ENCODE results near the gene ABHD10. TPM values are rescaled to one million over a fixed set of nuclear protein-coding genes. Genes with fewer than 3 reads are reported as not detected.

The ABHD10 gene
- total RNA-seq, 1 donor from 2014 or later = 16.3 TPM

DNA sequence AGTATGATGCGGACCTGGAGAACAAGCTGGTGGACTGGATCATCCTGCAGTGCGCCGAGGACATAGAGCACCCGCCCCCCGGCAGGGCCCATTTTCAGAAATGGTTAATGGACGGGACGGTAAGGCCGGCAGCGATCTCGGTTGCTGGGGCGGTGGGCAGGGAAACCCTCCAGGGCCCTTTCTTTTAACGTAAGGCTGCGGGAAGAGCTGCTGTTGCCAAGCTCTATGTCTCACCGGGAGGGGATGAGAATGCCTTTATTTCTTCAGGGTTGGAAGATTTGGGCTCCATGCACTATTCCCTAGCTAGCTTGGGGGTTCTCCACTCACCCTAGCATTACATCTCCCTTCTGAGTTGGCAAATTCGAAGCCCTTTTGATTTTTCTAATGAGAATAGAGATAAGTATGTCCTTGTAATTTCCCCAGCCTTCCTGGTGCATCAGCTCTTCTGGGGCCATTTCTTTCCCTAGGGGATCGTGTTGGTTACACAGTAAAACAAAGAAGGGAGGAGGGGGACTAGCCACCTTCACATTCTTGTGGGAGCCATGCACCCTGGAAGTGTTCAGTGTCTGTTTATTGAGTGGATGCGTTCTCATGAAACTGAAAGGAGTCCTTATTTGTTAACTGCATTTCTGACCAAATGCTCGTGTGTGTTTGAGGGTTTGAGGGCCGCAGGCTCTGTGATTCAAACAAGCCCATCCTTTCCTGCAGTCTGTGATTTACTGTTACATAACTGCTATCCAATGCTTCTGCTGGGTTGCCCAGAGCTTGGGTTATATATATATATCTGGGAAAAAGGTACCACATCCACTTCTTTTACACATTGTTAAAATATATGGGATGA, 20.9 kb downstream of the ABHD10 start:
- DNase-seq (ENCODE audit: extremely low read depth, low read depth, low spot score) = no peak

DNA sequence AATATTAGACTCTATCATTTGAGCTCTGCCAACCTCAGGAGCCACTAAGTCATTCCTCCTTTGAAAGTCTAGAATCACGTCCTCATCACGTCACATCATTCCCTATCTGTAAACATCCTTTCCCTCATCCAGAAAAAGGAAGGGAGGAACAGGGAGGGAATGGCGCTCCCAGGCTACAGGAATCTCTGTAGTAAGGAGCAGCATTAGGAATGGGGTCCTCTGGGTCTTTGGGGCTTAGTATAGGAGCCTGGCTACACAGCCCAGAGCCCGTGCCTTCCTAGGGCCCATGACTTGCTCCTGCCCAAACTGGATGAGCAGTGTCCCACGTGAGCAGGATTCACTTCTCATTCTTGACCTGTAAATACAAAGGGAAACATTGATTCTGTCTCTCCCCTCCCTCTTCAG, 21.5 kb downstream of the ABHD10 start:
- DNase-seq (ENCODE audit: extremely low read depth, low read depth, low spot score) = no peak

DNA sequence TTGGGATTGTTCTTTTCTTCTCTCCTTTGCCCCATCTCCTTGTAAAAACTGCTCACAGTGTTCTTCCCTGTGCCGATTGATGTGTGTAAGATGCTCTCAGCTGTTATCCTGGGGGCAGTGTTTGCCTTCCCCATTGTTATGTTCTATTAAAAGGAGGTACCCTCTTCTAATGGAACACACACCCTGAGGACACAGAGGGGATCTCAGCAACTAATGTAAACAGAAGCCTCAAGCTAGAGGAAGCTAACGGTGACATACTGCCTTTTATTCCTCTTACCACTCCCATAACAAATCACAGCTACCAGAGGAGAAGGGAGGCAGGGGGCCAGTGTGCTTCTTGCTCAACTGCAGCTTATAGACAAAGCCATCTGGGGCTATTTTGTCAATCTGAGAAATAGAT, 22.1 kb downstream of the ABHD10 start:
- DNase-seq (ENCODE audit: extremely low read depth, low read depth, low spot score) = no peak

DNA sequence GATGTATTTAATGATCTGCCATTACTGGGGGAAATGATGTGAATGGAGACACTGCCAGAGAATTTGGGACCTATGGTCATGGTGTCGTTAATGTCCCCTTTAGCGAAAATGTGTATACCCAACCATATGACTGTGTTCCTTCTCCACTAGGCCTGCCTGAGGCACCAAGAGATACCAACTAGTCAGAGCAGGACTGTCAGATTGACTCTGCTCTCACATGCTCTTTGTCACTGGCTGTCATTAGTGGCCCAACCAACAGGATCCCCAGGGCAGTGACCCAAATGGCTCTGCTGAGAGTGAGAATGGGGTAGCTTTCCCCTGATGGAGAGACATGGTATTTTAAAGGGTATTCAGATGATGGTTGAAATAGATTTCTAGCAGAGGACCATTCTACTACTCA, 22.7 kb downstream of the ABHD10 start:
- no peak for DNase-seq (ENCODE audit: extremely low read depth, low read depth, low spot score)

DNA sequence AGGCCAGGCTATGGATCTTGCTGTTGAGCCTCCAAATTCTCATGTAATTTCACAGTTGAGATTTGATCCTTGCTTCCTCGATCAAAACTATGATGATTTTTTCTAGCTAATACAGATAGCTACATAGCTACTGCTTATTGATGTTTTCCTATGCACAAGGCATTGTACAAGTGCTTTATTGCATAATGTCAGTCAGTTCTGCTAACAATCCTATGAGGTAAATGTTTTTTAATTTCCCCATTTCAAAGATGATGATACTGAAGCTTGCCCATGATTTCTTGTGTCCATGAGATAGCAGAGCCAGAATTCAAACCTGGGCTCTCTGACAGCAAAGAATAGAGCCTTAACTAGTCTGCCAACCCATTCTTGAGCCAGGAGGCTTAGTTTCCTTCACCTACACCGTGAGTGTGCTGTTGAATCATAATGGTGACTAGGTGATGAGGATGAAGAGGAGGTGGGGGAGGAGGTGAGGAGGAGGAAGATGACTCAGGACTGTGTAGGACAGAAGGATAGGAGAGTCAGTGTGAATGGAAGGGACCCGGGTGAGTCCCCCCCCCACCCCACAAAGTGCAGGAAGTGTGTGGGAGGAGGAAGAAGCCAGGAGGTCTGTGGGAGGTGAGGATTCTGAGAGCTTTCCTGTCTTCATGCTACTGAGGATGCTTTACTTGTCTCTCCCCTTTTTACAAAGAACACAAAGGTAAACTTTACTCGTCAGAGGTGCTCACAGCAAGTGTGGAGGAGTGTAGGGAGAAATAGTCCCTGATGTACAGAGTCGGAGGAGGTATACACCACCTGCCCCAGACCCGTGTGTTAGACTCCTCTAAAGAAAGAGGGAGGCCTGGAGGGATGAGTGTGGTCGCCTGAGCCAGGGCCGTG, 23.5 kb downstream of the ABHD10 start:
- DNase-seq (ENCODE audit: extremely low read depth, low read depth, low spot score) = no peak

DNA sequence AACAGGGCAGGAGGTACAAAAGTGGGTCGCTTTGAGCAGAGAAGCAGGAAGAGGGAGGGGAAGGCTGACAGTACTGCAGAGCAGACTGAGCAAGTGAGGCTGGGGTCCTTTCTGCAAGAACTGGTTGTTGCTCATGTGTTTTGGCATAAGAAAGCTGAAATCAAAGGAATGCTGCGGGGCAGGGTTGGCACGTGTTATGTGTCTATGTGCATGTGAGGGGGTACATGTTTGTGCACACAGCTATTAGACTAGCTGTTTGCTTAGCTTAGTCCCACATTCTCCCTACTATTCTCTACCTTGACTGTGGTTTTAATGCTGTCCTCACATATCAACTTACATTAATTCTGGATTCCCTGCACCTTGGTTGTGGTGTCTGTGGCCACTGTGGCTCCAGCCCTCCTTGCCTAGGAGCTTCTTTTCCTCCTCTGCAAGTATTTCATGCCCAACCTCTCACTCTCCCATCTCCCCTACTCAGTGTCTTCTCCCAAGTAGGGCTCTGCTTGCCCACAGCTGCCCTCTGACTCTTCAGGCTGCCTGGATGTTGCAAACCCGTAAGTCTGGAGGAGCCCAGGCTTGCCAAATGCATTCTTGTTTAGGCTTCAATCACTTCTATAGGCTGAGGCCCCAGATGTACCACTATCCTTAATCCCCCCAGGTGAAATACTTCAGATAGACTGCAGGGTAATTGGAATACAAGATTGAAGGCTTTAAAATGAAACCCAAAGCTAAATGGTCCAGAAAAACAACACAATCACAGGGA, 24.7 kb downstream of the ABHD10 start:
- no peak for DNase-seq (ENCODE audit: extremely low read depth, low read depth, low spot score)

DNA sequence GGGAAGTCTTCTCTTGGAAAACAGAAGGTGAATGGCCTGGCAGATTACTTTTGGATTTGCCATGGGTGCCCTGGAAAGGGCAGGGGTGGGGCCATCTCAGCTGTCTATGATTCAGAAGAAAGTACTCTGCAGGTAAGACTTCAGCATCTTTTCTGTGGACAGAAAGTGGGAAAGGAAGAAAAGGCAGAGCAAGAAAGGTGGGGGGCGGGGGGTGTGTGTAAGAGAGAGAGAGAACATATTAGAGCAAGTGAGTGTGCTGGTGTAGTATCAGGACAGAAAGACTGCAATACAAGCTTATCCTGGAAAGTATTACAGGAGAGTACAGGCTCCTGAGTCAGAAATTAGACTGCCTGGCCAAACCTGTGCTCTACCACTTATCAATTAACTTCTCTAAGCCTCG, 25.4 kb downstream of the ABHD10 start:
- DNase-seq (ENCODE audit: extremely low read depth, low read depth, low spot score) = no peak

DNA sequence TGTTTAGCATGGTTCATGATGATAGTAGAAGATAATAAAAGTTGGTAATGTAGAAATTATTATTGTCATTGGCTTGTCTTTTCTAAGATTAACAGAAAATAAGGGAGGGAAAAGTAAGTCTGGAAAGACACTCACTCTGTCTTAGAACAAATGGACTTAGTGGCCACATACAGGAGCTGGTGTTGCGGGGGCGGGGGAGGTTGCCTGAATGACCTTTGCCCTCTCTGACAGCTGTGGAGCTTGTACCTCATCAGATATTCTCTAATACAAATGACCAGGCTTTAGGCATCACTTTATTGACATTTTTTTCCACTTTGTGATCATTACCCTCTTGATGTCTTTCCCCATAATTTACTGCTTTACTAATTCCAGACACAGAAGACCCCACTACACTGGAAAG, 25.8 kb downstream of the ABHD10 start:
- DNase-seq (ENCODE audit: extremely low read depth, low read depth, low spot score) = no peak

DNA sequence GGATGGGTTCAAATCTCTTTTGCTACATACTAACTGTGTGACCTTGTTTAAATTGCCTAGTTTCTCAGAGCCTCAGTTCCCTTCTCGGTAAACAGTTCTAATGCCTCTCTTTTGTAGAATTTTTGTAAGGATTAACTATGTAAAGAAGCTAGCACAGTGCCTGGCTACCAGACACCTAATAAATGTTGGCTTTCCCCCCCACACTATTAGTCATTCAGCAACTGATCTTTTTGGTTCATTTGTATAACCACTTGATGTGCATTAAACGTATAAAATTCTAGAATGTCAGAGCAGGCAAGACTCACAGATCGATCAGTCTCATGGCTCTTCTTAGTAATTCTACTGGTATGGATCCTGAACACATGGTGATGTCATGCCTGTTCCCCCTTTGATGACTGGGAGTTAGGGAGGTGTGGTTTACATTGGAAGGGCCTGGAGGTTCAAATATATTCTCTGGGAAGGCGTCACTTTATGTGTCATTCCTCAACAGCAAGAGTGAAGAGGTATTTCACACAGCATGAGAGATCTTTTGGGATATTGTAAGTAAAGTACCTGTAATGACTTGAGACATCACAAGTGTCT, 26.4 kb downstream of the ABHD10 start:
- DNase-seq (ENCODE audit: extremely low read depth, low read depth, low spot score) = no peak

DNA sequence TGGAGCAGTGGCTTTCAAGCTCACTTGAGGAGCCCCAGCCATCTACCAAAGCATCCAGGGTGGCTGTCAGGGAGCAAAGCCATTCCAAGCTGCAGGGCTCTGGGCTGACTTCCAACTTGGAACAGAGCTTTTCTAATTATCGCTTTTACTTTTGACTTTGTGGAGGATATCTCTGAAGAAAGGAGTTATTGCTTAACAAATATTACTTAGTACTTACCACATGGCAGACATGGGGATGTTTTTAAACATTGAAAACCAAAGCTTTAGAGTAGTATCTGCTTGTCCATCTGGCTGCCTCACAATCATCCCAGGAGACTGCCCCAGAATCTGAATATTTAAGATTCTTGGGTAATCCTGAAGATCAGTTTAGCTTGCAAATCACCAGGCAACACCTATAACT, 28.8 kb downstream of the ABHD10 start:
- DNase-seq (ENCODE audit: extremely low read depth, low read depth, low spot score) = no peak

DNA sequence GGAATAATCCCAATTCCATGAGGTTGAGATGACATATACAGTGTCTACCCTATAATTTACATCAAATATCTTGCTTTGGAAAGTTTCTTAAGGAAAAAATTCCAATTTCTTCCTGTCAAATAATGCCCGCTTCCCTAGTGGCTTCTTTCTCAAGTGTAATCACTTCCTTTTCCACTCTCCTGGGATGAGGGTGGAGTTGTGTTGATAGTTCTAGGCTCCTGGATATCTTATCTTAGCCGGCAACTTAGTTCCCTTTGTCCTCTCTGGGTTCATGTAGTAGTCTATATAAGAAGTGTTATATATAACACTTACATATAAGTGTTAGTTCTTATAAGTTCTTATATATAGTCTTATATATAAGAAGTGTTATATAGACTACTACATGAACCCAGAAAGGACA, 30.8 kb downstream of the ABHD10 start:
- no peak for DNase-seq (ENCODE audit: extremely low read depth, low read depth, low spot score)

DNA sequence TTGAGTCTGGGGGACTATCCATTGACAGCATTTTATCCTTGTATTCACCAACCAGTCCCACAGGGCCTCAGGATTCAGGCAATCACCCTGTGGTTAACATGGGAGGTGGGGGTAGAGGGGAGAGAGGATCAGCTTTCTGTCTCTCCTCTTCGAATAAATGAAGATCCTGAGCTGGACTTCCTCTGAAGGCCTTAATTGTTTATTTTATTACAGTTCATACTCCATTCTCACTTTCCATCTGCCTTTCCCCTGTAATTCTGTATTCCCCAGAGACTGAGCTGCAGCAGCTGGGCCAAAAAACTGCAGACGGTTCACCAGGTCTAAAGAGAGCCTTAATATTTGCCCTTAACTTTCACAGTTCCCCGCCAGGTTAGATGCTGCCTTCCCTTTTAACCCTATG, 31.8 kb downstream of the ABHD10 start:
- no peak for DNase-seq (ENCODE audit: extremely low read depth, low read depth, low spot score)

DNA sequence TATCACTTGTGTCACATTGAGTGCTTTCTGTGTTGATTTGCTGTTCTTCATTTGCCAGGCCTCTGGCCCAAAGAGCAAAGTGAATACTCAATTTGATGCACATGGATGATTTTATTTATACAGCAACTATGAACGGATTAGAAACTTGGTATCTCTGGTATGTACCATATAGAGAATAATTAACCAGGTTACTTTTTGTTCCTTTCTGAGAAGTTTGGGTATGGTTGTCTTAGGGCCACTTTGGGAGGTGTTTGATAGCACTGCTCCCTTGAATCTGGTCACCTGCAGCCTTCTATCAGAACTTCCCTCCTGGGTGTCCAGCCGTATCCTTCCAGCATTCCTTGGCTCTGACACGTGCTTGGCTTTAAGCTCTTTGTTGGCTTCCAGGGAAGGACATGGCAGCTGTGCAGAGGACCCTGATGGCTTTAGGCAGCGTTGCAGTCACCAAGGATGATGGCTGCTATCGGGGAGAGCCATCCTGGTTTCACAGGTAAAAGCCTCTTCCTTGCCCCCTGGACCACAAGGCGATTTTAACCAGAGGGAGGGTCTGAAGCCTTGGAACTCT, 32.6 kb downstream of the ABHD10 start:
- no peak for DNase-seq (ENCODE audit: extremely low read depth, low read depth, low spot score)

DNA sequence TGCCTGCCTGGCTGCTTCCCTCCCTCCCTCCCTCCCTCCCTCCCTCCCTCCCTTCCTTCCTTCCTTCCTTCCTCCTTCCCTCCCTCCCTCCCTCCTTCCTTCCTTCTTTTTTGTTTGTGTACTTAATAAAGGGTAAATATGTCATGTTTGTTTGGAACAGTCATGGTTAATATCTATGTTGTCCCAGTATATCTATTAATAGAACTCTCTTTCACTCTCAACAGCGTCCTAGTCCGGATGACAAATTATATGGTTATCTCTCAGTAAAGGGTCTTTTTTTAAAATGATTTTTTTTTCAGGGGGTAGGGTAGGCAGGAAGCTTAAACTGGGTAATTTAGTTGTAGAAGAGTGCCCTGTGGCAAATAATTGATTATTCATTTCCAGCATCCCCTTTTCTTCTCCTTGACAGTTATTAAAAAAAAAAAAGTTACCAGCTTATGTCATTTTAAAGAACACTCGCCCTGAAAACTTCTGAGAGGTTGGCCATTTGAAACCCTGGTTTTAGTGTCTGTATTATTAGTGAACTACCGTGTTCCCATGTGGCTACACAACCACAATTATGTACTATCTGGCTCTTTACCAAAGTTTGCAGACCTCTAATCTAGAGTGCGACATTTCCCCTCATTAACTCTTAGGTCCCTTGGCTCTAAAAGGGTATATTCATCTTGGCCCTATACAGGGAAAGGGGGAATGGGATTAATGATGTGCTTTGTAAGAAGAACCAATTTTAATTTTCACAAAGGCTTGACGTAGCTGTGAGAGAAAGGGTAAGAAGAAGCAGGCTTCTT, 33.6 kb downstream of the ABHD10 start:
- DNase-seq (ENCODE audit: extremely low read depth, low read depth, low spot score) = no peak

DNA sequence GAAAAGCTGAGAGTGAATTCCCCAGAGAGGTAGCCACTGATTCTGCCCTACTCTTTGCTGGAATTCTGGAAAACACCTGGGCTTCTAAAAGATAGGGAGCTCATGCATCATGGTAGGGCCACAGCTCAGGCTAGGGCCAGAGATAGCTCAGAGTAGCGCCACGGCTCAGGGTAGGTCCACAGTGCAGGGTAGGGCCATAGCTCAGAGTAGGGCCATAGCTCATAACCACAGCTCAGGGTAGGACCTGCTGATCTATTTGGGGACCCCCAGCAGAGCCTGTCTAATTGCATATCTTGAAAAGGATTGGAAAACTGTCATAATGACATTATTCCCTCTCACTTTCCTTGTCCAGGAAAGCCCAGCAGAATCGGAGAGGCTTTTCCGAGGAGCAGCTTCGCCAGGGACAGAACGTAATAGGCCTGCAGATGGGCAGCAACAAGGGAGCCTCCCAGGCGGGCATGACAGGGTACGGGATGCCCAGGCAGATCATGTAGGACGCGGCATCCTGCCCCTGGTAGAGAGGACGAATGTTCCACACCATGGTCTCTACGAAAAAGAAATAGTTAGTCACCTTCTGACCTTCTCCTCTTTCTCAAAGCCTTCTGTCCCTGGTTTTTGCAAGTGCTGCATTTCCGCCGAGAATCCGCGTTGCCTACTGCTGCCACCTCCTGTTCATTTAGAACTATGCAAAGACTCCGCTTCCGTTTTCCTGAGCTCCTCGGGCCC, 34.4 kb downstream of the ABHD10 start:
- peak; percentile 36 for DNase-seq (ENCODE audit: extremely low read depth, low read depth, low spot score)

DNA sequence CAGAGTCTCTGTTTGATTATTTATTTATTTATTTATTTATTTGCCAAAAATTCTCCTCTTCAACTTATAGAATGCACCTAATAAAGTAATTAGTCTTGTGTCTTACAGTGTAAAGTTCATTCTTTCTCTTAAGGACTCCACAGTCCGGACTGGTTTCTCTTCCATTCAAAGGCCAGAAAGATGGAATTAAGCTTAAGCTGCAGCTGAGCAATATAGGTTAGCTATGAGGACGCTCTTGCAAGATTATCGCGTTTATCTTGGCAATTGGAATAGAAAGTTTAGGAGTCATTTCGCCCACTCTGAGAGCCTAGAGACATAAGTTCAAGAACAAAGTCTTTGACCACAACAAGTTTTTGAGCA, 34.9 kb downstream of the ABHD10 start:
- DNase-seq (ENCODE audit: extremely low read depth, low read depth, low spot score) = no peak

DNA sequence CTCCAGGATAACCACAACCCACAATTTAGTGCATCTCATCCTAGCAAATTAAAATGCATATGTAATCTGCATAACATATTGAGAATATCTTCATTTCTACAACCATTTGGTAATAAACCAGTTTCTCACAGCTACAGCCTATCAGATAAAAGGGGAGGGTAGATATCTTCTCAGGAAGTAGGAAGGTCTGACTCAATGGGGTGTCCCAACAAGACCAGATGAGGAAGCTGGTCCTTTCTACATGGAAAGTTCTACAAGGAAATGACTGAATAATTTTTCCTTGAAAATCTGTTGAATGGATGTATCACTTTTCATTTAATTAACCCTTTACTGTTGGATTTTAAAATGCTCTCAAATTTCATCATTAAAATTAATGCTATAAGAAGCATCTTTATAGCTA, 38.3 kb downstream of the ABHD10 start:
- DNase-seq (ENCODE audit: extremely low read depth, low read depth, low spot score) = no peak

DNA sequence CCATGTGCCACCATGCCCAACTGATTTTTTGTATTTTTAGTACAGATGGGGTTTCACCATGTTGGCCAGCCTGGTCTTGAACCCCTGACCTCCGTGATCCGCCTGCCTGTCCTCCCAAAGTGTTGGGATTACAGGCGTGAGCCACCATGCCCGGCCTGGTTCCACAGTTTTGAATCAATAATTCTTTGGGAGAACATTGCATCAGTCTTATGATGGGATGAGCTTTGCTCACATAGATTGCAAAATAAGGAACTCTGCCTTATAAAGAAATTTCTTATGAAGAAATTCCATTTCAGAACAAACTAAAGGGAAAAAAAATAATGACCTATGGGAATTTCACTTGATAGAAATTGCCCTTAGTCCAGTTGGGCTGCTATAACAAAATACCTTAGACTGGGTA, 39.9 kb downstream of the ABHD10 start:
- DNase-seq (ENCODE audit: extremely low read depth, low read depth, low spot score) = no peak

DNA sequence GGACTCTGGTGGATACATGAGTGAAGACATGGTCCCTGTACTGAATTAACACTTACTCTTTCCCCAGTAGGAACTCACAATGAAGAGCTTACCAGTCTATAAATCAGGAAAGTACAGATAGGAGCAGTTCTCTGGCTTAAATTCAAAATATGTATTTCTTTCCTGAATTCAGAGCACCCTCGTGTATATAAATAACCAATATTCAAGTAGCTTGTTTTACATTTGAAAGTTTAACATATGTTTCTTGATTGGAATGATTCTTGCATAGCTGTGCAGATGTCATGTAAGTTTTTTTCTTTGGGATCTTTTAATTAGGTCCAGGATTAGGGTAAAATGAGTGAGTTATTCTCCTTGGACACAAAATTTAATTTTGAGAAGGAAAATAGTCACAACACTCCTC, 40.9 kb downstream of the ABHD10 start:
- DNase-seq (ENCODE audit: extremely low read depth, low read depth, low spot score) = no peak
